Thyroid gland (tissue), 4 donors: ENCODE data around the gene UST. TPM values are rescaled to one million over a fixed set of nuclear protein-coding genes. Genes with fewer than 3 reads are reported as not detected.

Experiments used
- DNase-seq, 2 donors: peaks; one replicate each; pipeline ENCODE4 v3.0.0-alpha.2; 2019
- H3K27ac ChIP-seq, 3 donors: fragments of 200-600 bp; sonication (generic); 1 replicate in 2 of 3; 2 replicates in 1 of 3; pipeline ENCODE4 v1.5.1; 2016 to 2019; ENCODE audit warnings: mild to moderate bottlenecking in 1 of 3, moderate library complexity in 1 of 3
- H3K27me3 ChIP-seq: fragments of 200-600 bp; sonication (generic); one replicate; pipeline ENCODE4 v1.5.1; 2019
- H3K36me3 ChIP-seq, 2 donors: fragments of 200-600 bp; sonication (generic); one replicate each; pipeline ENCODE4 v1.5.1; 2016 to 2019
- H3K4me1 ChIP-seq, 2 donors: fragments of 200-600 bp; sonication (generic); one replicate each; pipeline ENCODE4 v1.5.1; 2017 to 2019
- H3K4me3 ChIP-seq, 3 donors: fragments of 200-600 bp; sonication (generic); replicated peaks in 1 of 3; 1 replicate in 2 of 3; 2 replicates in 1 of 3; pipeline ENCODE4 v1.5.1; 2016; ENCODE audit warnings: mild to moderate bottlenecking in 1 of 3
- H3K9me3 ChIP-seq: fragments of 200-600 bp; sonication (generic); one replicate; pipeline ENCODE4 v1.5.1; 2017
- CTCF ChIP-seq, 6 experiments: fragments of 200-600 bp in 3 of 6; fragments of 450-650 bp in 3 of 6; sonication (generic) in 3 of 6; IDR thresholded peaks; one replicate each; pipeline ENCODE4 v1.5.1; 2016 to 2019; ENCODE audit warnings: antibody characterized with exemption in 6 of 6, mild to moderate bottlenecking in 2 of 6, inconsistent platforms in 1 of 6, moderate library complexity in 1 of 6
- POLR2A ChIP-seq, 2 donors: fragments of 450-650 bp; IDR thresholded peaks; one replicate each; pipeline ENCODE4 v1.6.1; 2017; ENCODE audit warnings: antibody characterized with exemption in 2 of 2, mild to moderate bottlenecking in 2 of 2, moderate library complexity in 1 of 2
- WGBS, 2 donors: methylation state at CpG; one replicate each; pipeline ENCODE4 v1.1.5; 2017; 5-methylcytosine and 5-hydroxymethylcytosine counted together
- intact Hi-C: fragments of 100-400 bp; cut with DNase I; formaldehyde crosslinking; loops from one replicate; pipeline ENCODE4 v1.15.1; 2023
- total RNA-seq, 4 donors: library from RNA; depleted of rRNA; stranded (reverse); fragments of >200 nt; gene quantifications; one replicate each; pipeline ENCODE4 v1.2.3, GENCODE V29; 2016

UST gene
- total RNA-seq, 4 donors from 2014 or later, result 73.4 to 91.2 (median 81.4) TPM

GRCh38 chr6:149031859-149032598 lies 285.2 kb downstream of the UST start:
- no peaks in the 10 kb centered on the region for H3K36me3 ChIP-seq
- H3K4me1 ChIP-seq, result peaks cover 25 to 29% of the 10 kb centered on the region in 2 donors
- TF ChIP-seq POLR2A (IDR thresholded peaks at IDR 0.05) (no peak), CTCF (IDR thresholded peaks at IDR 0.05) (no peak)
- WGBS, 2 donors, result 94 to 95% methylated on average over 18 of the region's 18 CpGs
- intact Hi-C loops, result loop anchor here (10.0 kb wide), 1 partner anchor 483 kb away; no protein-coding TSS in a partner anchor
- no peak overlapping the region for H3K4me3 ChIP-seq
- DNase-seq, result no peak
- H3K27ac ChIP-seq, result peak overlapping the region in 2 of 3 donors; percentile 47 to 61
- no peaks in the 10 kb centered on the region for H3K9me3 ChIP-seq
- no peaks in the 10 kb centered on the region for H3K27me3 ChIP-seq

GRCh38 chr6:149032599-149033405 lies 286.0 kb downstream of the UST start:
- Histone ChIP-seq H3K9me3 (no peaks in the 10 kb centered on the region), H3K27ac (peak overlapping the region; percentile 1 to 61 (median 47)), H3K4me3 (no peak overlapping the region), H3K4me1 (peaks cover 25 to 29% of the 10 kb centered on the region in 2 donors), H3K27me3 (no peaks in the 10 kb centered on the region), H3K36me3 (no peaks in the 10 kb centered on the region)
- TF ChIP-seq CTCF (IDR thresholded peaks at IDR 0.05) (no peak), POLR2A (IDR thresholded peaks at IDR 0.05) (no peak)
- peak; percentile 46 to 61 for DNase-seq
- intact Hi-C loops, result loop anchor here (10.0 kb wide), 1 partner anchor 482 kb away; no protein-coding TSS in a partner anchor
- 65 to 66% methylated on average over 8 of the region's 8 CpGs for WGBS, 2 donors

GRCh38 chr6:149033454-149033853 lies 286.6 kb downstream of the UST start:
- peak overlapping the region; percentile 1 to 61 (median 47) for H3K27ac ChIP-seq
- intact Hi-C loops, result loop anchor here (10.0 kb wide), 1 partner anchor 481 kb away; no protein-coding TSS in a partner anchor

GRCh38 chr6:149035766-149036165 lies 288.9 kb downstream of the UST start:
- Histone ChIP-seq H3K4me1 (peaks cover 15 to 22% of the 10 kb centered on the region in 2 donors), H3K27me3 (no peaks in the 10 kb centered on the region), H3K36me3 (no peaks in the 10 kb centered on the region), H3K4me3 (no peak overlapping the region), H3K9me3 (no peaks in the 10 kb centered on the region), H3K27ac (no peak overlapping the region)
- intact Hi-C loops, result loop anchor here (10.0 kb wide), 1 partner anchor 479 kb away; no protein-coding TSS in a partner anchor
- 71 to 73% methylated on average over 5 of the region's 5 CpGs for WGBS, 2 donors
- TF ChIP-seq POLR2A (IDR thresholded peaks at IDR 0.05), result no peak
- TF ChIP-seq CTCF (IDR thresholded peaks at IDR 0.05), result no peak
- DNase-seq, result no peak

More at GRCh38 chr6:149033454-149033853, 286.6 kb downstream of the UST start:
- H3K27me3 ChIP-seq, result no peaks in the 10 kb centered on the region
- WGBS, 2 donors, result 81 to 87% methylated on average over 5 of the region's 5 CpGs
- H3K36me3 ChIP-seq, result no peaks in the 10 kb centered on the region
- DNase-seq, result no peak
- TF ChIP-seq CTCF (IDR thresholded peaks at IDR 0.05), result no peak
- TF ChIP-seq POLR2A (IDR thresholded peaks at IDR 0.05), result no peak
- H3K9me3 ChIP-seq, result no peaks in the 10 kb centered on the region
- H3K4me3 ChIP-seq, result no peak overlapping the region
- H3K4me1 ChIP-seq, result peaks cover 24 to 29% of the 10 kb centered on the region in 2 donors
